GM12873 (cell line): ENCODE data around the gene PINLYP.

Experiments used
- TF ChIP-seq, protein P1 (sequence below): IDR thresholded peaks from 2 replicates; pipeline ENCODE4 v1.5.1; 2012; ENCODE audit warnings: low read depth, mild to moderate bottlenecking, moderate library complexity, low read length, control low read depth; ENCODE audit not compliant: insufficient read depth; ENCODE audit errors: missing control alignments

The PINLYP gene

DNA sequence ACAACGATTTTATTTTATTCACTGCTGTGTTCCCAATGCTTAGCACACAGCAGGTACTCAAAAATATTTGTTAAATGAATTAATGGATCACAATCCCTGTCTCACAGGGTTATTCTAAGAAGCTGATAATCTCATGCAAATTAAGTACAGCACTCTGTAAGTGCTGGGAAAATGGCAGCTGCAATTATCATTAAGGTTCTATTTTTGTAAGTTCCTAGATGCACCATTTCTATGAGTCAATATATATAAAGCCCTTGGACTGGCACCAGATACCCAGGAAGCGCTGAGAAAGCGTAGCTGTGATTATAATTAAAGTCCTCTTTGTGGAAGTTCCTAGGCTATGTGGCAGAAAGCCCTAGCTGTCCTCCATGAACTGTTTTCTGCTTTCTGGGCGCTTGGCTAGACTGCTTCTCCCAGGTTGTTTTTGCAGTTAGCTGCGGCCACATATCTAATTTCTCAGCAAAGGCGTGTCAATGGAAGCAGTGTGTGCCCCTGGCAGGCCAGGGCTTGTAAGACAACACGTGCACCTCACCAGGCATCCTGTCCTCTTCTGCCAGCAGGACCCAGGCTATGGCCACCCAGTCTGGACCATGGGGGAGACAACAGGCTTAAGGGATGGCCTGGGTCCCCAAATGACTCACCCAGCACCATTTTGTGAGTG is 31.1 kb downstream of the PINLYP start:
- TF ChIP-seq, protein P1, sequence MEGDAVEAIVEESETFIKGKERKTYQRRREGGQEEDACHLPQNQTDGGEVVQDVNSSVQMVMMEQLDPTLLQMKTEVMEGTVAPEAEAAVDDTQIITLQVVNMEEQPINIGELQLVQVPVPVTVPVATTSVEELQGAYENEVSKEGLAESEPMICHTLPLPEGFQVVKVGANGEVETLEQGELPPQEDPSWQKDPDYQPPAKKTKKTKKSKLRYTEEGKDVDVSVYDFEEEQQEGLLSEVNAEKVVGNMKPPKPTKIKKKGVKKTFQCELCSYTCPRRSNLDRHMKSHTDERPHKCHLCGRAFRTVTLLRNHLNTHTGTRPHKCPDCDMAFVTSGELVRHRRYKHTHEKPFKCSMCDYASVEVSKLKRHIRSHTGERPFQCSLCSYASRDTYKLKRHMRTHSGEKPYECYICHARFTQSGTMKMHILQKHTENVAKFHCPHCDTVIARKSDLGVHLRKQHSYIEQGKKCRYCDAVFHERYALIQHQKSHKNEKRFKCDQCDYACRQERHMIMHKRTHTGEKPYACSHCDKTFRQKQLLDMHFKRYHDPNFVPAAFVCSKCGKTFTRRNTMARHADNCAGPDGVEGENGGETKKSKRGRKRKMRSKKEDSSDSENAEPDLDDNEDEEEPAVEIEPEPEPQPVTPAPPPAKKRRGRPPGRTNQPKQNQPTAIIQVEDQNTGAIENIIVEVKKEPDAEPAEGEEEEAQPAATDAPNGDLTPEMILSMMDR: no peak

DNA sequence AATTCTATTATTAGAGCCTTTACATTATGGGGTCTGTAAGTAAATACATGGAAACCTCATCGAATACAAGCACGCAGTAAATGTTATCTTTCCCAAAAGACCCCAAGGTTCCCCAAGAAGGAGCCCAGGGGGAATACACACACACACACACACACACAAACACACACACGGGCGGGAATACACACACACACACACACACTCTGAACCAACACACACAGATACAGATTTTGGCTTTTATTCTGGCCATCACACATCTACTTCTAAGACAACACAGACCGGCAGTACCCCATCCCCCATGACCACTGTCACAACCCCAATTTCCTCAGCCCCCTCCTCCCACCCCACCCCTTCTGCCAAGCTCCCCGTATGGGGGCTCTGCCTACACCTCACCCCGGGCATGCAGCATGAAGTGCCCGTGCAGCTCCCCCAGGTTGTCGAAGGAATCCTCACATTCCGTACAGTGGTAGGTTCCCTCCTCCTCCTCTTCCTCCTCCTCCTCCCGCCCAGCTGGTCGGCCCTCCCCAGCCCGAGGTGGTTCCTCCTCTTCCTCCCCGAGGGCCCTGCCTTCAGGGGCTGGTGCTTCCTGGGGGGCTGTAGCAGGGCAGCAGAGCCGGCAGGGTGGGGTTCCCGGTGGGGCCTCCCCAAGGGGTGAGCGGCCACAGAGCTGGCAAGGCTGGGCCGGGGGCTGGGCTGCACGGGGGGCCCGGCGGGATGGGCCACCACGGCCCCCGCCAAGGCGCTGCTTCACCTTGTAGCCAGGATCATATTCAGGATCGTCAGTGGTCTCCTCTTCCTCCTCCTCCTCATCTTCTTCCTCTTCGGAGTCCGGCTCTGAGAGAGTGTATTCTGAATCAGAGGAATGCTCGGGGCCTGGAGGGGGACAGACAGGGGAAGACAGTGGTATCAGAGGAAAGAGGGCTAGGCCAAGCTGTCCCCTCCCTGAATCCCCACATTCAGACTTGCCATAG is 31.9 kb downstream of the PINLYP start:
- TF ChIP-seq, protein P1: no peak

DNA sequence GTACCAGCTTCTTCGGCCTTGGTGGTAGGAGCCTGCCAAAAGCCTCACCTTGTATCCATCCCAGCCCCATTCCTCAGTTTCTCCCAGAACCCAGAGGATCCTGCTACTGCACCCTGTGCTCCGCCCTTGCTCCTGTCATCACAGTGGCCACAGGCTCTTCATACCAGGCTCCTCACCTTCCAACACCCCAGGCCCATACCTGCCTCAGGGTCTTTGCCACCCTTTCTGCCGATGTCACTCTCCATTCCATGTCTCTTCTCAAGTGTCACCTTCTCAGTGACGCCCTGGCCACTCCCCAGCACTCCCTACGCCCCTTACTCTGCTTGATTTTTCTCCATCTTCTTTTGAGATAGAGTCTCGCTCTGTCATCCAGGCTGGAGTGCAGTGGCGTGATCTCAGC is 34.3 kb downstream of the PINLYP start:
- TF ChIP-seq, protein P1: no peak

DNA sequence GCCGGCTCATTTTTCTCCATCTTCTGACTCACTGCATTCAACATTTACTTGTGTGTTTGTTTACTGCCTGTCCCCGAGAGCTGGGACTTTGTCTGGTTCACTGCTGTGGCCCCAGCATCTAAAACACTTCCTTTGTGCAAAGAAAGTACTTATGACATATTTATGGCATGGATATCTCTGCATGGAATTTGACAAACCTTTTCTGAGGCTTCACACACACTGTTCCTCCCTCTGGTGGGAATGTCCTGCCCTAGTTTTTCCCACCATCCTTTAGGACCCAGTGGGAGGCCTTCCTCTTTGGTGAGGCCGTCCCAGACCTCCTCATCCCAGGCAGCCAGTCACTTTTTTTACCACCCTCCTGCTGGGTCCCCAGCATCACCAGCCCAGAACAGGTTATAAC is 34.9 kb downstream of the PINLYP start:
- TF ChIP-seq, protein P1: no peak

DNA sequence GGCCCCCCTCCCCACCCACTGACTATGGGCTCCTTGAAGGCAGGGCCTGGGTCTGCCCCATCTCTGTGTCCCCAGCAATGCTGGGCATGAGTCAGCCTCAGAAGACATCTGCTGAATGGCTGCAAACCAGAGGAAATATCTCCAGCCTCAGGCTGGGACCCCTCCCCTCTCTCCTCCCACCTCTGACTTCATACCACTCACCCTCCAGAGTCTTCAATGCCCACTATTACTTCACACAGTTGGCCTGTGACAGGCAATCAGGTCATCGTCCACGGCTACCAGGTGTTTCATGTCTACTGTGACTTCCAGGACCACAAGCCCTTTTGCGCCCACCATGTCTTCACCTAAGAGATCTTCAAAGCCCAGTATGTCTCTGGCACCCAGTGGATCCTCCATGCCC is 36.2 kb downstream of the PINLYP start, which contains the start of gene SRRM5:
Gene SRRM5 (plus strand): TSS at position 301 of the 400 bp plus-strand sequence. CDS start 34 bp downstream, at position 335.
- TF ChIP-seq, protein P1: no peak

DNA sequence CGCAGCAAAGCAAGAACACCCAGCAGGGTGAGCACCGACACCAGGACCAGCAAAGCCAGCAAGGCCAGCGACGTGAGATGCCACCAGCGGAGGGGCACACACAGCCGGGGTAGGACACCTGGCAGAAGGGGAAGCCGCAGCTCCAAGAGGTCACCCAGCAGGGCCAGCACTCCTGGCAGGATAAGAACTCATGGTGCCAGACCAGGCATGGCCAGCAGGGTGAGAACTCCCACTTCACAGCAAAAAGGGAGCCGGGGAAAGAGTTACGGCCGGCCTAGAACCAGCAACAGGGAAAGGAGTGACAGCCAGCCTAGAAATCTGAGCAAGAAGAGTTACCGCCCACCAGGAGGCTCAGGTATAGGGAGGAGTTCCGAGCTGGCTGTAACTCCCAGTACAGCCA is 36.8 kb downstream of the PINLYP start:
- TF ChIP-seq, protein P1: no peak

DNA sequence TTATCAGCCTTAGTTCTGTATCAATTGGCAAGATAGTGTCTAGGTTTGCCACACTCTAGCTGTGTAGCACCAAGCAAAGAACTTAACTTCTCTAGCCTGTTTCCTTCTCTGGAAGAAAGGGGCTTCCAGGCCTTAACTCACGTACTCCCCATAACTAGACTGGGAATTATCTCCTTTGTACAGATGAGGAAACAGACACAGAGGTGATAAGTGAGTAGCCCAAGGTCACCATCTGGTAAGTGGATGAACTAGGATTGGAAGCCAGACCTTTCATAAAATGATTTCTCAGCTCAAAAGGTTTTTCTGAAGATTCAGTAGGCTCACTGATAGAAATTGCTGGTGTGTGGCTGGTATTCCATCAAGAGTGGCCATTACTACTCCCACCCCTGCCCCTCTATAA is 40.7 kb downstream of the PINLYP start:
- TF ChIP-seq, protein P1: no peak
